Measurements from ENCODE around the gene MYO9B. TPM values are rescaled to one million over a fixed set of nuclear protein-coding genes. Genes with fewer than 3 reads are reported as not detected.

Gene MYO9B
- total RNA-seq, 1 experiment from 2014 or later: 68.3 TPM

GRCh38 chr19:17070421-17070820 lies 5.2 kb upstream of the MYO9B start:
- Histone ChIP-seq H3K4me1 (ENCODE audit: insufficient read depth, low read length) (peaks cover 6% of the 10 kb centered on the region; the same call in 1 of the 2 replicates), H4K20me1 (ENCODE audit: low read length) (no peaks in the 10 kb centered on the region), H3K4me2 (ENCODE audit: low read length) (no peak overlapping the region), H3K27ac (ENCODE audit: low read length) (no peak overlapping the region), H3K9me2 (replicated peaks; ENCODE audit: low read length) (no peaks in the 10 kb centered on the region), H2AFZ (ENCODE audit: low read length) (no peak overlapping the region), H3K27me3 (ENCODE audit: low read length) (no peaks in the 10 kb centered on the region), H3K4me3 (ENCODE audit: low read length) (no peak overlapping the region), H3K9ac (ENCODE audit: low read length) (no peak overlapping the region), H3F3A (ENCODE audit: low read length, unreplicated experiment) (no peaks in the 10 kb centered on the region), H3K36me3 (ENCODE audit: low read depth, low read length) (peaks cover 31% of the 10 kb centered on the region; the same call in 1 of the 2 replicates), H3K9me3 (ENCODE audit: low read length) (no peaks in the 10 kb centered on the region), H3K79me2 (ENCODE audit: low read length) (peaks cover 43% of the 10 kb centered on the region)
- ChIA-PET CTCF (no interaction called here), POLR2A (ENCODE audit: unreplicated experiment) (no interaction called here)
- intact Hi-C loops (cut with micrococcal nuclease): no loop called here
- BruUV-seq (replicated peaks): no TSS peak
- ATAC-seq: no peak
- no peak for DNase-seq
- TF ChIP-seq CTCF (conservative IDR thresholded peaks at IDR 0.05; ENCODE audit: low read depth, low read length) (no peak), EZH2phosphoT487 (IDR thresholded peaks at IDR 0.05; ENCODE audit: borderline replicate concordance, low read length) (no peak), EZH2 (IDR thresholded peaks at IDR 0.05; ENCODE audit: low read length, unreplicated experiment) (no peak)

- intact Hi-C loops (cut with micrococcal nuclease): no loop called here
- Histone ChIP-seq H3K4me3 (ENCODE audit: low read length) (no peak overlapping the region), H3K27ac (ENCODE audit: low read length) (no peak overlapping the region), H2AFZ (ENCODE audit: low read length) (no peak overlapping the region), H3K9me2 (replicated peaks; ENCODE audit: low read length) (no peaks in the 10 kb centered on the region), H3K9ac (ENCODE audit: low read length) (no peak overlapping the region), H4K20me1 (ENCODE audit: low read length) (no peaks in the 10 kb centered on the region), H3K27me3 (ENCODE audit: low read length) (no peaks in the 10 kb centered on the region), H3K4me1 (ENCODE audit: insufficient read depth, low read length) (peaks cover 6% of the 10 kb centered on the region; the same call in 1 of the 2 replicates), H3K36me3 (ENCODE audit: low read depth, low read length) (peaks cover 28% of the 10 kb centered on the region; the same call in 1 of the 2 replicates), H3K4me2 (ENCODE audit: low read length) (no peak overlapping the region), H3K9me3 (ENCODE audit: low read length) (no peaks in the 10 kb centered on the region), H3K79me2 (ENCODE audit: low read length) (peaks cover 46% of the 10 kb centered on the region), H3F3A (ENCODE audit: low read length, unreplicated experiment) (no peaks in the 10 kb centered on the region)
- no peak for ATAC-seq
- no peak for DNase-seq
- BruUV-seq (replicated peaks): no TSS peak
- ChIA-PET CTCF (no interaction called here), POLR2A (ENCODE audit: unreplicated experiment) (no interaction called here)
- TF ChIP-seq EZH2 (IDR thresholded peaks at IDR 0.05; ENCODE audit: low read length, unreplicated experiment) (no peak), EZH2phosphoT487 (IDR thresholded peaks at IDR 0.05; ENCODE audit: borderline replicate concordance, low read length) (no peak), CTCF (conservative IDR thresholded peaks at IDR 0.05; ENCODE audit: low read depth, low read length) (no peak)
These were observed 4.7 kb upstream of the MYO9B start for GRCh38 chr19:17070912-17071311.

- H3K4me1 ChIP-seq (ENCODE audit: insufficient read depth, low read length): peaks cover 25% of the 10 kb centered on the region
- no TSS peak for BruUV-seq (replicated peaks)
- peaks cover 5% of the 10 kb centered on the region; the same call in 1 of the 2 replicates for H4K20me1 ChIP-seq (ENCODE audit: low read length)
- ATAC-seq (no peak), DNase-seq (no peak)
- peak overlapping the region; percentile 70; the same call in 1 of the 2 replicates for H2AFZ ChIP-seq (ENCODE audit: low read length)
- H3K4me2 ChIP-seq (ENCODE audit: low read length): peak overlapping the region; percentile 97
- H3K36me3 ChIP-seq (ENCODE audit: low read depth, low read length): peaks cover 16% of the 10 kb centered on the region; the same call in 1 of the 2 replicates
- intact Hi-C loops (cut with micrococcal nuclease): no loop called here
- peaks cover 77% of the 10 kb centered on the region for H3K79me2 ChIP-seq (ENCODE audit: low read length)
- H3K9me3 ChIP-seq (ENCODE audit: low read length): no peaks in the 10 kb centered on the region
- no peaks in the 10 kb centered on the region for H3F3A ChIP-seq (ENCODE audit: low read length, unreplicated experiment)
- TF ChIP-seq EZH2phosphoT487 (IDR thresholded peaks at IDR 0.05; ENCODE audit: borderline replicate concordance, low read length) (no peak), CTCF (conservative IDR thresholded peaks at IDR 0.05; ENCODE audit: low read depth, low read length) (no peak), EZH2 (IDR thresholded peaks at IDR 0.05; ENCODE audit: low read length, unreplicated experiment) (no peak)
- H3K4me3 ChIP-seq (ENCODE audit: low read length): peak overlapping the region; percentile 89
- H3K9me2 ChIP-seq (replicated peaks; ENCODE audit: low read length): no peaks in the 10 kb centered on the region
- peak overlapping the region; percentile 90 for H3K9ac ChIP-seq (ENCODE audit: low read length)
- ChIA-PET POLR2A (ENCODE audit: unreplicated experiment) (interaction anchor here (0.6 kb wide), 1 partner anchor 244 kb away, joined by 18 read pairs; no protein-coding TSS in a partner anchor), CTCF (no interaction called here)
- H3K27me3 ChIP-seq (ENCODE audit: low read length): no peaks in the 10 kb centered on the region
- no peak overlapping the region for H3K27ac ChIP-seq (ENCODE audit: low read length)
These were observed 1.5 kb upstream of the MYO9B start for GRCh38 chr19:17073869-17074633.
